Activated CD4-positive, alpha-beta T cell treated with anti-CD3 and anti-CD28 coated beads, Interleukin-2, amount 10 ng/mL, durations not matched to agents 7 days and 5 days (primary cell): ENCODE results near the gene CYP2R1. TPM values are rescaled to one million over a fixed set of nuclear protein-coding genes. Genes with fewer than 3 reads are reported as not detected.
A peak's percentile ranks its signal among the peaks of the same experiment; 100 is the strongest.

Experiments
- CTCF ChIA-PET: fragments of 350-600 bp; sonication (Branson Sonifier 250); formaldehyde crosslinking; loops from one replicate; lab custom pipeline; 2021; ENCODE audit warnings: antibody characterized with exemption; lab: Charles Lee
- POLR2A ChIA-PET: fragments of 350-600 bp; sonication (Branson Sonifier 250); formaldehyde crosslinking; loops from one replicate; lab custom pipeline; 2021; ENCODE audit warnings: antibody characterized with exemption; lab: Charles Lee
- DNase-seq: peaks from one replicate; pipeline ENCODE4 v3.0.0-alpha.2; 2020
- H3K27ac Mint-ChIP-seq: one replicate; pipeline ENCODE4 v1.8.0; 2021; ENCODE audit warnings: mild to moderate bottlenecking, moderate library complexity, mixed read lengths
- H3K27me3 Mint-ChIP-seq: one replicate; pipeline ENCODE4 v1.8.0; 2021; ENCODE audit warnings: mixed read lengths
- H3K36me3 Mint-ChIP-seq: one replicate; pipeline ENCODE4 v1.8.0; 2021; ENCODE audit warnings: low read depth, mixed read lengths
- H3K4me1 Mint-ChIP-seq: one replicate; pipeline ENCODE4 v1.8.0; 2021; ENCODE audit warnings: mixed read lengths
- H3K4me3 Mint-ChIP-seq: one replicate; pipeline ENCODE4 v1.8.0; 2021; ENCODE audit warnings: mild to moderate bottlenecking, moderate library complexity, mixed read lengths
- H3K9me3 Mint-ChIP-seq: one replicate; pipeline ENCODE4 v1.8.0; 2021; ENCODE audit warnings: mixed read lengths
- total RNA-seq, 2 experiments: library from RNA; stranded (reverse); gene quantifications; one replicate each; pipeline ENCODE4 v1.2.3, GENCODE V29; 2021

CYP2R1 gene, protein sequence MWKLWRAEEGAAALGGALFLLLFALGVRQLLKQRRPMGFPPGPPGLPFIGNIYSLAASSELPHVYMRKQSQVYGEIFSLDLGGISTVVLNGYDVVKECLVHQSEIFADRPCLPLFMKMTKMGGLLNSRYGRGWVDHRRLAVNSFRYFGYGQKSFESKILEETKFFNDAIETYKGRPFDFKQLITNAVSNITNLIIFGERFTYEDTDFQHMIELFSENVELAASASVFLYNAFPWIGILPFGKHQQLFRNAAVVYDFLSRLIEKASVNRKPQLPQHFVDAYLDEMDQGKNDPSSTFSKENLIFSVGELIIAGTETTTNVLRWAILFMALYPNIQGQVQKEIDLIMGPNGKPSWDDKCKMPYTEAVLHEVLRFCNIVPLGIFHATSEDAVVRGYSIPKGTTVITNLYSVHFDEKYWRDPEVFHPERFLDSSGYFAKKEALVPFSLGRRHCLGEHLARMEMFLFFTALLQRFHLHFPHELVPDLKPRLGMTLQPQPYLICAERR
- total RNA-seq: 10 to 100 TPM; 15.5 to 16.1 TPM

DNA sequence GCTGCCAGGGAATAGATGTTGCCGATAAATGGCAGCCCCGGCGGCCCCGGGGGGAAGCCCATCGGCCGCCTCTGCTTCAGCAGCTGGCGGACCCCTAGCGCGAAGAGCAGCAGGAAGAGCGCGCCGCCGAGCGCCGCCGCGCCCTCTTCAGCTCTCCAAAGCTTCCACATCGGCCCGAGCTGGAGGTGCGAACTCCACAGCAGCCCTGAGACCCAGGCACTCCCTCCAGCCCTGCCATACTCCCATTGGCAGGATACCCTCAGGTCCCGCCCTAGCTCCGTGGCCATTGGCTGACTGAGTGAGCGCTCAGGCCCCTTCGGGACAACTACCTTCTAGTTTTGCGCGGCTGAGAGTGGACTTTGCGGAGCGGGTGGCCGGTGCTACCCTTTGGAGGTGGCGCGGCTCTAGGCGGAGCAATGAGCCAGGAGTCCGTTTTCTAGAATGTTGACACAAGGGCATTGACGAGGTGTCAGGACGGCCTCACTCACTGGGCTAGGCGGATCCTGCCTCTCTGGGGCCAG lies at the start of gene CYP2R1:
CYP2R1 (minus strand) TSS at position 196 of the 521 bp plus-strand sequence; CDS start at position 170, 26 bp downstream.
- H3K9me3 Mint-ChIP-seq: no peaks in the 10 kb centered on the region
- H3K27ac Mint-ChIP-seq: peak within 1 kb of the TSS; percentile 91
- H3K4me1 Mint-ChIP-seq: peaks cover 55% of the 10 kb centered on the region
- ChIA-PET POLR2A (interaction anchor here (0.6 to 1.6 kb wide), 3 partner anchors 126 to 402 kb away, joined by 3 to 5 read pairs (median 3); no protein-coding TSS in a partner anchor), CTCF (interaction anchor here (0.7 to 6.6 kb wide), 10 partner anchors 10 to 1225 kb away, joined by 3 to 88 read pairs (median 3); no protein-coding TSS in a partner anchor)
- H3K27me3 Mint-ChIP-seq: no peaks in the 10 kb centered on the region
- peaks cover 19% of the 10 kb centered on the region for H3K36me3 Mint-ChIP-seq
- DNase-seq: peak; percentile 94
- H3K4me3 Mint-ChIP-seq: peak within 1 kb of the TSS; percentile 81

GRCh38 chr11:14938936-14939335 lies 46.9 kb upstream of the CYP2R1 start:
- ChIA-PET CTCF (interaction anchor here (1.0 kb wide), 1 partner anchor 33 kb away, joined by 5 read pairs; no protein-coding TSS in a partner anchor), POLR2A (no interaction called here)
- peaks cover 5% of the 10 kb centered on the region for H3K36me3 Mint-ChIP-seq
- H3K9me3 Mint-ChIP-seq: peaks cover 5% of the 10 kb centered on the region
- H3K27me3 Mint-ChIP-seq: peaks cover 3% of the 10 kb centered on the region
- no peak overlapping the region for H3K4me3 Mint-ChIP-seq
- H3K27ac Mint-ChIP-seq: no peak overlapping the region
- no peaks in the 10 kb centered on the region for H3K4me1 Mint-ChIP-seq
- DNase-seq: no peak

GRCh38 chr11:14934641-14935351 lies 42.8 kb upstream of the CYP2R1 start:
- ChIA-PET POLR2A (no interaction called here), CTCF (interaction anchor here (1.8 to 3.0 kb wide), 2 partner anchors 16 to 27 kb away, joined by 3 to 11 read pairs; no protein-coding TSS in a partner anchor)
- Mint-ChIP-seq H3K4me1 (no peaks in the 10 kb centered on the region), H3K27ac (no peak overlapping the region), H3K27me3 (no peaks in the 10 kb centered on the region), H3K4me3 (no peak overlapping the region), H3K36me3 (peaks cover 5% of the 10 kb centered on the region), H3K9me3 (peaks cover 7% of the 10 kb centered on the region)
- DNase-seq: no peak

DNA sequence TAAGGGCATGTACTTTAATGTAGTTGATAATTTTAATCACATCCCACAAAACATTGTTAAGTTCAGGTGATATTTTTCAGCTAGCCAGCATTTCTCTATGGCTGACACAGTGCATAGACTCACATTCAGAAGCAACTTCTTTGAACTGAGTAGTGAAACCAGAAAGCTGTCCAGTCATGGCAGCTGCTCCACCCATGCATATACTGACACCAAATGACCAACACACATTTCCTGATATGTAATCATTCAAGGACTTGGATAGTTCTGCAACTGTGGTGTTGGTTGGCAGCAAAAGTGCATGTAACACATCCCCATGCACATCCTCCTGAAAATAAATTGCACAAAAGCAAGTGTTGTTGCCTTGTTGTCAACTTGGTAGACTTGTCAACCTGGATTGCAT lies 40.4 kb upstream of the CYP2R1 start:
- Mint-ChIP-seq H3K4me3 (no peak overlapping the region), H3K27ac (no peak overlapping the region), H3K27me3 (no peaks in the 10 kb centered on the region), H3K9me3 (peaks cover 2% of the 10 kb centered on the region), H3K4me1 (no peaks in the 10 kb centered on the region), H3K36me3 (peaks cover 8% of the 10 kb centered on the region)
- no peak for DNase-seq
- CTCF ChIA-PET: no interaction called here
- POLR2A ChIA-PET: no interaction called here

- H3K4me1 Mint-ChIP-seq: no peaks in the 10 kb centered on the region
- no peak for DNase-seq
- ChIA-PET POLR2A (no interaction called here), CTCF (no interaction called here)
- no peaks in the 10 kb centered on the region for H3K27me3 Mint-ChIP-seq
- peaks cover 9% of the 10 kb centered on the region for H3K9me3 Mint-ChIP-seq
- peaks cover 3% of the 10 kb centered on the region for H3K36me3 Mint-ChIP-seq
- no peak overlapping the region for H3K4me3 Mint-ChIP-seq
- H3K27ac Mint-ChIP-seq: no peak overlapping the region
These were observed 38.3 kb upstream of the CYP2R1 start for GRCh38 chr11:14930369-14930768.

- no peak for DNase-seq
- no peak overlapping the region for H3K27ac Mint-ChIP-seq
- H3K4me3 Mint-ChIP-seq: no peak overlapping the region
- ChIA-PET POLR2A (no interaction called here), CTCF (no interaction called here)
- H3K27me3 Mint-ChIP-seq: no peaks in the 10 kb centered on the region
- peaks cover 7% of the 10 kb centered on the region for H3K9me3 Mint-ChIP-seq
- peaks cover 3% of the 10 kb centered on the region for H3K36me3 Mint-ChIP-seq
- no peaks in the 10 kb centered on the region for H3K4me1 Mint-ChIP-seq
These were observed 35.1 kb upstream of the CYP2R1 start for GRCh38 chr11:14927146-14927545.

- Mint-ChIP-seq H3K9me3 (peaks cover 7% of the 10 kb centered on the region), H3K27me3 (no peaks in the 10 kb centered on the region), H3K36me3 (peaks cover 3% of the 10 kb centered on the region), H3K4me3 (no peak overlapping the region), H3K4me1 (no peaks in the 10 kb centered on the region), H3K27ac (no peak overlapping the region)
- DNase-seq: no peak
- POLR2A ChIA-PET: no interaction called here
- CTCF ChIA-PET: interaction anchor here (0.7 to 1.5 kb wide), 3 partner anchors 15 to 150 kb away, joined by 3 to 4 read pairs (median 3); no protein-coding TSS in a partner anchor
These were observed 32.3 kb upstream of the CYP2R1 start for GRCh38 chr11:14924318-14924717.

DNA sequence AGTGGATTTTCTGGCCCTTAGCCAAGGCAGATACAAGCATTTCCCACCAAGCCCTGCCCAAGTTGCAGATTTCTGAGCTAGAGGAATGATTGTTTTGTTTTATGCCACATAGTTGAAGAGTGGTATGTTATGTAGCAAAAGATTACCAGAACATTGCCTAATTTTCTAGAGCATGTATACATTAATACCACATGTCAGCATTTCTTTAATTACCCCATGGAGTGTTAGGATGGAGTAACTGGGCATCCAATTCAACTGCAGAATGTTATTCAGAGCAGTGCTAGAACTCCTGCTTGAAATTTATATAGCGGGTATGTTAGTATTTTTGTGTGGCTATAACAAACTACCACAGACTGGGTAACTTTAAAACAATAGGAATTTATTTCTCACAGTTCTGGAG lies 24.4 kb upstream of the CYP2R1 start:
- ChIA-PET POLR2A (no interaction called here), CTCF (interaction anchor here (1.1 kb wide), 1 partner anchor 8 kb away, joined by 3 read pairs; no protein-coding TSS in a partner anchor)
- Mint-ChIP-seq H3K4me1 (no peaks in the 10 kb centered on the region), H3K27me3 (no peaks in the 10 kb centered on the region), H3K36me3 (peaks cover 11% of the 10 kb centered on the region), H3K4me3 (no peak overlapping the region), H3K9me3 (peaks cover 2% of the 10 kb centered on the region), H3K27ac (no peak overlapping the region)
- DNase-seq: no peak

GRCh38 chr11:14914536-14914935 lies 22.5 kb upstream of the CYP2R1 start:
- no peak overlapping the region for H3K27ac Mint-ChIP-seq
- ChIA-PET CTCF (interaction anchor here (2.2 kb wide), 1 partner anchor 8 kb away, joined by 9 read pairs; no protein-coding TSS in a partner anchor), POLR2A (no interaction called here)

GRCh38 chr11:14908214-14908880 lies 16.3 kb upstream of the CYP2R1 start:
- peak; percentile 60 for DNase-seq
- no peaks in the 10 kb centered on the region for H3K36me3 Mint-ChIP-seq
- ChIA-PET CTCF (interaction anchor here (0.6 to 6.9 kb wide), 41 partner anchors 8 to 608 kb away, joined by 3 to 88 read pairs (median 4); partner anchors contain the start of genes CALCB, CYP2R1 and PSMA1), POLR2A (interaction anchor here (0.6 kb wide), 2 partner anchors 9 to 32 kb away, joined by 3 read pairs; no protein-coding TSS in a partner anchor)
- H3K4me1 Mint-ChIP-seq: peaks cover 50% of the 10 kb centered on the region
- no peaks in the 10 kb centered on the region for H3K27me3 Mint-ChIP-seq
- H3K27ac Mint-ChIP-seq: no peak overlapping the region
- H3K4me3 Mint-ChIP-seq: no peak overlapping the region
- no peaks in the 10 kb centered on the region for H3K9me3 Mint-ChIP-seq

More at GRCh38 chr11:14914536-14914935, 22.5 kb upstream of the CYP2R1 start:
- no peak overlapping the region for H3K4me3 Mint-ChIP-seq
- H3K27me3 Mint-ChIP-seq: no peaks in the 10 kb centered on the region
- peaks cover 2% of the 10 kb centered on the region for H3K9me3 Mint-ChIP-seq
- peaks cover 11% of the 10 kb centered on the region for H3K36me3 Mint-ChIP-seq
- DNase-seq: no peak
- no peaks in the 10 kb centered on the region for H3K4me1 Mint-ChIP-seq

DNA sequence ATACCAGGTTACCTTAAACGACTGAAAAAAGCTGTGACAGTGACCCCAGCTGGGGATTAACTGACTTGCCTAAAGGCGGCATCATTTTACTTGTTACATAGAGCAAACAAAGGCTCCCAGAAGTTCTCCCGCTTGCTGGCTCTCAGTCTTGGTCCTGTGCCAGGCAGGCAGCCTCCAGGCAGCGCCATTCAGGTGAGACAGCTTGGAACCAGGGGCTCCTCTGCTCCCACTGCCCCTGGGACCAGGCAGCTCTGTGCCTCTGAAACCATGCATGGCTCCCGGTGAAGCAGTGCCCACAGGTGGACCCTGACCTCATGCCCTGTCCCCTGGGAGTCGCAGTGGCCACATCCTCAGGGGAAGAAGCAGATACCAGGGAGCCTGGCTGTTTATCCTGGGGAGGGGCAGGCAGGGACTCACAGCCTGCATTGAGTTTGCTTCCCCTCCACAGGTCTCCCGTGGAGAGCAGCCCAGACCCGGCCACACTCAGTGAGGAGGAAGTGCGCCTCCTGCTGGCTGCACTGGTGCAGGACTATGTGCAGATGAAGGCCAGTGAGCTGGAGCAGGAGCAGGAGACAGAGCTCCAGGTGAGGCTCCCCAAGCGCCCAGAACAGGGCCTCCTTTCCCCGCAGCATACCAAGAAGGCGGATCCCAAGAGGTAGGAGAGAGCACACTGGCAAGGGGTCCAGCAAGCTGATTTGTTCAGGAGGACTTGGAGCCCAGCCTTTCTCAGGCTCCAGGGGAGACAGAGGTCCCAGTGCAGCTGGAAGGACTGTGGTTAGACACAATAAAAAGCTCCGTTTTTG lies 15.6 kb upstream of the CYP2R1 start:
- no peaks in the 10 kb centered on the region for H3K36me3 Mint-ChIP-seq
- H3K4me1 Mint-ChIP-seq: peaks cover 50% of the 10 kb centered on the region
- H3K9me3 Mint-ChIP-seq: no peaks in the 10 kb centered on the region
- CTCF ChIA-PET: interaction anchor here (0.6 to 6.9 kb wide), 37 partner anchors 9 to 607 kb away, joined by 3 to 88 read pairs (median 4); partner anchors contain the start of genes CALCB, CYP2R1 and PSMA1
- POLR2A ChIA-PET: no interaction called here
- DNase-seq: peak; percentile 88
- no peaks in the 10 kb centered on the region for H3K27me3 Mint-ChIP-seq
- no peak overlapping the region for H3K27ac Mint-ChIP-seq
- no peak overlapping the region for H3K4me3 Mint-ChIP-seq
